Skeletal muscle tissue (tissue), 4 donors: ENCODE results near the gene COG4. TPM values are rescaled to one million over a fixed set of nuclear protein-coding genes. Genes with fewer than 3 reads are reported as not detected.
"Not testable (repeated sequence)": the region's sequence is repeated elsewhere in the genome, so short reads cannot be mapped to it uniquely, and the experiment has no call there.

Source experiments
- H3K27ac ChIP-seq: one replicate; pipeline ENCODE4 v1.7.0; 2013; ENCODE audit warnings: mild to moderate bottlenecking, low read depth, low read length, inconsistent platforms
- H3K27me3 ChIP-seq, 3 donors: one replicate each; pipeline ENCODE4 v1.7.0; 2013; ENCODE audit warnings: low read length in 3 of 3; ENCODE audit not compliant: control insufficient read depth in 3 of 3, insufficient read depth in 3 of 3
- H3K36me3 ChIP-seq, 3 donors: one replicate each; pipeline ENCODE4 v1.7.0; 2013; ENCODE audit warnings: low read length in 3 of 3; ENCODE audit not compliant: control insufficient read depth in 3 of 3, insufficient read depth in 3 of 3
- H3K4me1 ChIP-seq, 3 donors: one replicate each; pipeline ENCODE4 v1.7.0; 2013; ENCODE audit warnings: low read length in 3 of 3, mild to moderate bottlenecking in 3 of 3; ENCODE audit not compliant: control insufficient read depth in 3 of 3, insufficient read depth in 3 of 3
- H3K4me3 ChIP-seq, 3 donors: one replicate each; pipeline ENCODE4 v1.7.0; 2013; ENCODE audit warnings: low read length in 3 of 3
- H3K9ac ChIP-seq, 3 donors: one replicate each; pipeline ENCODE4 v1.7.0; 2013; ENCODE audit warnings: low read length in 3 of 3, mild to moderate bottlenecking in 3 of 3, moderate library complexity in 2 of 3, low read depth in 1 of 3
- H3K9me3 ChIP-seq, 3 donors: one replicate each; pipeline ENCODE4 v1.7.0; 2013; ENCODE audit warnings: low read length in 3 of 3; ENCODE audit not compliant: control insufficient read depth in 3 of 3
- total RNA-seq: library from RNA; depleted of rRNA; stranded (reverse); fragments of >200 nt; gene quantifications from one replicate; pipeline ENCODE4 v1.2.3, GENCODE V29; 2014
- donor health status: Osteomylitis.

Gene COG4
- total RNA-seq, 1 donor from 2014 or later, result 66.8 TPM

- peaks cover 23 to 33% (median 25%) of the 10 kb centered on the region in 3 donors for H3K36me3 ChIP-seq
- no peak overlapping the region for H3K27ac ChIP-seq
- no peaks in the 10 kb centered on the region for H3K27me3 ChIP-seq
- no peaks in the 10 kb centered on the region for H3K9me3 ChIP-seq
- no peak overlapping the region for H3K4me3 ChIP-seq
- H3K4me1 ChIP-seq, result peaks cover 11 to 29% (median 22%) of the 10 kb centered on the region in 3 donors
- H3K9ac ChIP-seq, result no peak overlapping the region
Observed at GRCh38 chr16:70465999-70466804, 57.2 kb downstream of the COG4 start.

GRCh38 chr16:70463235-70463634, 60.1 kb downstream of the COG4 start:
- no peak overlapping the region for H3K9ac ChIP-seq
- H3K27ac ChIP-seq, result no peak overlapping the region
- H3K4me3 ChIP-seq, result no peak overlapping the region
- peaks cover 16 to 28% (median 19%) of the 10 kb centered on the region in 3 donors for H3K4me1 ChIP-seq
- H3K9me3 ChIP-seq, result no peaks in the 10 kb centered on the region
- no peaks in the 10 kb centered on the region for H3K27me3 ChIP-seq
- H3K36me3 ChIP-seq, result peaks cover 19 to 30% (median 22%) of the 10 kb centered on the region in 3 donors

- Histone ChIP-seq H3K4me1 (peaks cover 7 to 17% (median 9%) of the 10 kb centered on the region in 3 donors), H3K27ac (no peak overlapping the region), H3K9me3 (no peaks in the 10 kb centered on the region), H3K36me3 (peaks cover 16 to 23% (median 20%) of the 10 kb centered on the region in 3 donors), H3K4me3 (no peak overlapping the region), H3K27me3 (no peaks in the 10 kb centered on the region), H3K9ac (peak overlapping the region in 2 of 3 donors; percentile 50 to 57)
Observed at GRCh38 chr16:70460737-70461261, 62.6 kb downstream of the COG4 start.

GRCh38 chr16:70457446-70458166, 65.7 kb downstream of the COG4 start:
- Histone ChIP-seq H3K9ac (no peak overlapping the region), H3K9me3 (no peaks in the 10 kb centered on the region), H3K4me1 (peaks cover 17 to 24% (median 19%) of the 10 kb centered on the region in 3 donors), H3K27me3 (no peaks in the 10 kb centered on the region), H3K36me3 (no peaks in the 10 kb centered on the region), H3K4me3 (no peak overlapping the region), H3K27ac (no peak overlapping the region)

GRCh38 chr16:70455910-70456309, 67.4 kb downstream of the COG4 start:
- Histone ChIP-seq H3K27ac (no peak overlapping the region), H3K27me3 (no peaks in the 10 kb centered on the region), H3K36me3 (no peaks in the 10 kb centered on the region), H3K9me3 (no peaks in the 10 kb centered on the region), H3K4me3 (no peak overlapping the region), H3K9ac (no peak overlapping the region), H3K4me1 (peaks cover 13 to 15% (median 13%) of the 10 kb centered on the region in 3 donors)

- H3K36me3 ChIP-seq, result no peaks in the 10 kb centered on the region
- H3K27me3 ChIP-seq, result no peaks in the 10 kb centered on the region
- peaks cover 9 to 10% (median 10%) of the 10 kb centered on the region in 3 donors for H3K4me1 ChIP-seq
- H3K27ac ChIP-seq, result peak within 1 kb of the TSS; percentile 98
- peak within 1 kb of the TSS; percentile 88 to 90 (median 89) for H3K4me3 ChIP-seq
- peak within 1 kb of the TSS; percentile 89 to 97 (median 92) for H3K9ac ChIP-seq
- no peaks in the 10 kb centered on the region for H3K9me3 ChIP-seq
Observed at GRCh38 chr16:70454222-70455034, 68.9 kb downstream of the COG4 start, which contains the start of gene FCSK. TSS of gene FCSK (plus strand) at chr16:70454595. CDS start at chr16:70463191, 8,596 bp downstream.

- Histone ChIP-seq H3K4me1 (peaks cover 9 to 10% (median 10%) of the 10 kb centered on the region in 3 donors), H3K27ac (peak overlapping the region; percentile 98), H3K4me3 (peak overlapping the region; percentile 88 to 90 (median 89)), H3K9ac (peak overlapping the region; percentile 89 to 97 (median 92)), H3K36me3 (no peaks in the 10 kb centered on the region), H3K27me3 (no peaks in the 10 kb centered on the region), H3K9me3 (no peaks in the 10 kb centered on the region)
Observed at GRCh38 chr16:70453892-70454221, 69.5 kb downstream of the COG4 start.

- Histone ChIP-seq H3K4me1 (peaks cover 9 to 10% (median 10%) of the 10 kb centered on the region in 3 donors), H3K4me3 (peak overlapping the region; percentile 88 to 90 (median 89)), H3K27ac (peak overlapping the region; percentile 98), H3K9me3 (no peaks in the 10 kb centered on the region), H3K36me3 (no peaks in the 10 kb centered on the region), H3K27me3 (no peaks in the 10 kb centered on the region), H3K9ac (peak overlapping the region; percentile 89 to 97 (median 92))
Observed at GRCh38 chr16:70453117-70453891, 70.0 kb downstream of the COG4 start.

GRCh38 chr16:70451004-70451340, 72.4 kb downstream of the COG4 start:
- H3K9ac ChIP-seq, H3K36me3 ChIP-seq, H3K27ac ChIP-seq, H3K27me3 ChIP-seq, H3K4me3 ChIP-seq, H3K9me3 ChIP-seq: not testable (repeated sequence)
- peaks cover 7 to 10% (median 9%) of the 10 kb centered on the region in 3 donors for H3K4me1 ChIP-seq
